ENCODE measurements around the gene TNIP2. TPM values are rescaled to one million over a fixed set of nuclear protein-coding genes. Genes with fewer than 3 reads are reported as not detected.
"Not testable (repeated sequence)": the region's sequence is repeated elsewhere in the genome, so short reads cannot be mapped to it uniquely, and the experiment has no call there.

TNIP2 gene
- total and polyA plus RNA-seq, 8 donors: 16.6 to 46.5 (median 20.0) TPM

- Histone ChIP-seq H3K27ac (no peak overlapping the region), H3K4me1 (peaks cover 4 to 23% of the 10 kb centered on the region in 2 donors), H3K9me3 (no peaks in the 10 kb centered on the region), H3K27me3 (no peaks in the 10 kb centered on the region), H3K36me3 (peaks cover 0 to 64% of the 10 kb centered on the region in 2 donors), H3K4me3 (no peak overlapping the region)
- ATAC-seq (no peak), DNase-seq (peak in 1 of 4 donors; percentile 43)
- intact Hi-C loops (cut with DNase I): no loop called here
- no peak for TF ChIP-seq CTCF (IDR thresholded peaks at IDR 0.05)
Observed at GRCh38 chr4:2742081-2742822, 13.9 kb downstream of the TNIP2 start.

- intact Hi-C loops (cut with DNase I): no loop called here
- peak in 1 of 4 donors; percentile 17 for DNase-seq
- H3K36me3 ChIP-seq: peaks cover 0 to 58% of the 10 kb centered on the region in 2 donors
- no peak overlapping the region for H3K4me3 ChIP-seq
- H3K27me3 ChIP-seq: no peaks in the 10 kb centered on the region
- ATAC-seq: no peak
- no peak for TF ChIP-seq CTCF (IDR thresholded peaks at IDR 0.05)
- H3K4me1 ChIP-seq: peaks cover 4 to 17% of the 10 kb centered on the region in 2 donors
- peaks cover 0 to under 1% of the 10 kb centered on the region in 2 donors for H3K9me3 ChIP-seq
- no peak overlapping the region for H3K27ac ChIP-seq
Observed at GRCh38 chr4:2741626-2742025, 14.5 kb downstream of the TNIP2 start.

GRCh38 chr4:2738296-2738695, 17.8 kb downstream of the TNIP2 start:
- intact Hi-C loops (cut with DNase I); H3K4me1 ChIP-seq; H3K27me3 ChIP-seq; H3K4me3 ChIP-seq; ATAC-seq; H3K27ac ChIP-seq; DNase-seq: not testable (repeated sequence)
- Histone ChIP-seq H3K36me3 (peaks cover 0 to 32% of the 10 kb centered on the region in 2 donors), H3K9me3 (peaks cover 0 to 12% of the 10 kb centered on the region in 2 donors)

DNA sequence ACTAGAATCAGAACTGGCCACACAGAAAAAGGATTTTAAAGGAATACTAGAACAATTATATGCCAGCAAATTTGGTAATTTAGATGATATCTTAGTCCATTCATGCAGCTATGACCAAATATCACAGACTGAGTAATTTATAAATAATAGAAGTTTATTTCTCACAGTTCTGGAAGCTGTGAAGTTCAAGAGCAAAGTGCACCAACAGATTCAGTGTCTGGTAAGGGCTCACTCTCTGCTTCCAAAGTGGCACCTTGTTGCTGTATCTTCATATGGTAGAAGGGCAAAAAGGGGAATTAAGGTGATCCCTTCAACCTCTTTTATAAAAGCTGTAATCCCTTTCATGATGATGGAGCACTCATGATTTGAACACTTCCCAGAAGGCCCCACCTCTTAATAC, 20.3 kb downstream of the TNIP2 start:
- H3K4me1 ChIP-seq: peaks cover 0 to 3% of the 10 kb centered on the region in 2 donors
- intact Hi-C loops (cut with DNase I): no loop called here
- DNase-seq: no peak
- H3K27ac ChIP-seq: no peak overlapping the region
- peaks cover 0 to 31% of the 10 kb centered on the region in 2 donors for H3K36me3 ChIP-seq
- peaks cover 0 to 12% of the 10 kb centered on the region in 2 donors for H3K9me3 ChIP-seq
- no peaks in the 10 kb centered on the region for H3K27me3 ChIP-seq
- H3K4me3 ChIP-seq: no peak overlapping the region
- no peak for TF ChIP-seq CTCF (IDR thresholded peaks at IDR 0.05)
- ATAC-seq: no peak

GRCh38 chr4:2734612-2735011, 21.5 kb downstream of the TNIP2 start:
- no peaks in the 10 kb centered on the region for H3K27me3 ChIP-seq
- H3K36me3 ChIP-seq: peaks cover 0 to 40% of the 10 kb centered on the region in 2 donors
- peaks cover 0 to 3% of the 10 kb centered on the region in 2 donors for H3K4me1 ChIP-seq
- no peak for TF ChIP-seq CTCF (IDR thresholded peaks at IDR 0.05)
- no peak overlapping the region for H3K27ac ChIP-seq
- ATAC-seq (no peak), DNase-seq (no peak)
- no peak overlapping the region for H3K4me3 ChIP-seq
- intact Hi-C loops (cut with DNase I): no loop called here
- peaks cover 0 to 12% of the 10 kb centered on the region in 2 donors for H3K9me3 ChIP-seq
